K562 (cell line): ENCODE measurements around the gene TRAF3IP3. TPM values are rescaled to one million over a fixed set of nuclear protein-coding genes. Genes with fewer than 3 reads are reported as not detected.

Experiments used
- CTCF ChIP-seq, 3 experiments: IDR thresholded peaks in 2 of 3; conservative IDR thresholded peaks in 1 of 3; 2 replicates each; pipeline ENCODE4 v1.5.1; 2011 to 2012; ENCODE audit warnings: low read length in 3 of 3, mild to moderate bottlenecking in 3 of 3, control low read depth in 2 of 3, improper control_type of control experiment in 1 of 3, inconsistent platforms in 1 of 3, low read depth in 1 of 3, mixed read lengths in 1 of 3, moderate library complexity in 1 of 3; ENCODE audit not compliant: insufficient read depth in 2 of 3
- FOXK2 ChIP-seq, 2 experiments: fragments of 450-650 bp; IDR thresholded peaks in 1 of 2; conservative IDR thresholded peaks in 1 of 2; 2 replicates each; pipeline ENCODE4 v1.6.1; 2016; ENCODE audit warnings: low read depth in 2 of 2, mild to moderate bottlenecking in 1 of 2
- LEF1 ChIP-seq: fragments of 450-650 bp; IDR thresholded peaks from 2 replicates; pipeline ENCODE4 v1.6.1; 2016; ENCODE audit warnings: mild to moderate bottlenecking
- SMAD3 ChIP-seq: fragments of 450-650 bp; formaldehyde crosslinking; conservative IDR thresholded peaks from 2 replicates; pipeline ENCODE4 v1.4.0; 2020; ENCODE audit warnings: mild to moderate bottlenecking
- TCFL5 ChIP-seq: fragments of 250-450 bp; sonication (Bioruptor Pico); conservative IDR thresholded peaks from 2 replicates; pipeline ENCODE4 v1.6.1; 2021; ENCODE audit warnings: mild to moderate bottlenecking, moderate library complexity, matching md5 sums
- ZBTB40 ChIP-seq, 2 experiments: fragments of 450-650 bp in 1 of 2; sonication (generic) in 1 of 2; formaldehyde crosslinking in 1 of 2; IDR thresholded peaks; 2 replicates each; pipeline versions ENCODE4 v1.7.1 to v1.9.0; 2016 to 2022; ENCODE audit warnings: inconsistent platforms in 1 of 2, mild to moderate bottlenecking in 1 of 2, missing genetic modification reagents in 1 of 2
- ZNF41 ChIP-seq: fragments of 250-450 bp; sonication (Bioruptor Pico); conservative IDR thresholded peaks from 2 replicates; pipeline ENCODE4 v1.4.0; 2020; ENCODE audit warnings: mild to moderate bottlenecking
- ZNF431 ChIP-seq: sonication (generic); formaldehyde crosslinking; IDR thresholded peaks from 2 replicates; pipeline ENCODE4 v1.8.0; 2022; ENCODE audit warnings: mild to moderate bottlenecking, missing genetic modification reagents
- ZNF766 ChIP-seq: fragments of 200-800 bp; sonication (Bioruptor generic); conservative IDR thresholded peaks from 2 replicates; pipeline ENCODE4 v1.6.1; 2016; ENCODE audit warnings: missing genetic modification characterization, missing compliant biosample characterization
- ZZZ3 ChIP-seq: fragments of 450-650 bp; IDR thresholded peaks from 2 replicates; pipeline ENCODE4 v1.6.1; 2016; ENCODE audit warnings: antibody characterized with exemption, mild to moderate bottlenecking, moderate library complexity
- polyA plus RNA-seq, 8 experiments: library from polyadenylated mRNA; depleted of rRNA in 4 of 8; stranded (reverse) in 5 of 8; unstranded in 3 of 8; fragments of >200 nt; fragmentation: Nextera tagmentation in 2 of 8; fragmentation: Illumina TruSeq in 1 of 8; extraction: Ambion mirVana in 2 of 8; extraction: Trizol in 1 of 8; gene quantifications; 2 replicates each; pipeline versions ENCODE4 v1.2.1 to v1.2.3, GENCODE V29; 2011 to 2014; ENCODE audit warnings: inconsistent platforms in 1 of 8, missing spikeins in 1 of 8
- total RNA-seq, 7 experiments: library from RNA; depleted of rRNA in 6 of 7; stranded (reverse); fragments of >200 nt in 6 of 7; fragmentation: Illumina TruSeq in 2 of 7; extraction: Trizol in 2 of 7; gene quantifications; 2 replicates each; pipeline versions ENCODE4 v1.2.1 to v1.2.3, GENCODE V29; 2011 to 2021; ENCODE audit warnings: low replicate concordance in 1 of 7

The TRAF3IP3 gene
- total and polyA plus RNA-seq, 9 of the 15 experiments (the other 6 are each of a cell fraction or from before 2014, with no cell fraction given) = 0.06 to 1.1 (median 0.31) TPM

DNA sequence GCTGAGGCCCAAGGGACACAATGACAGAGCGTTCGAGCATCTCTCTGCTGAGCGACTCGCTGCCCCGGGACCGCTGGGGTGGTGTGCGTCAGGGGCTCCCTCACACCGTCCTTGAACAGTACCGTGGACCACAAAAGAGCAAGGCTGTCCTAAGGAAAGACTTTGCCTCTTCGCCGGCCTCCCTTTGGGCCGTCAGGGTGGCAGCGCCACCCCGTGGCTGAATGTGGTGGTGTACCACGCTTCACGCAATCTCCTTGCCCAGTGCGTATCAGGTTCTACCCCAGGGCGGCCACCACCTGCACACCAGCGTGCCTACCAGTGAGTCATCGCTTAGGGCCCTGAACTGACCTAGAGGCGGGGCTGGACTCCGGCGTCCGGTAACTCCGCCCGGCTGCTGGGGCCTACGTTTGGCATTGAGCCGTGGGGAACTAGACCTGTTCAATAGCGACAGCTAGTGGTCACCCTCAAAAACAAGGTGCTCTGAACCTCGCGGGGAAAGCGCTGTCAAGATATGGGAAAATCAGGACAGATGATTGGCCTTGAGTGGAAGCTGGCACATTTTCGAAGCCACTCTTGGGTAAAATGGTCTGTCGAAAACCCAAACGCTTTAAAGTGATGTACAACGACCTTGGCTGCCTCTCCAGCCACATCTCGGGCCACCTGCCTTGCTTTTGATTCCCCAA is 8.1 kb upstream of the TRAF3IP3 start (continued):
- TF ChIP-seq ZBTB40 (IDR thresholded peaks at IDR 0.05) (no peak), ZBTB40 (CRISPR knock-in tag; IDR thresholded peaks at IDR 0.05) (no peak), ZNF41 (CRISPR knock-in tag) (no peak), FOXK2 (conservative IDR thresholded peaks at IDR 0.05 in 1 of 2, IDR thresholded peaks at IDR 0.05 in 1 of 2; ENCODE audit: low read depth in 2 of 2) (0 out of 4 replicates have a peak, but pooled peaks of 1 of the 2 experiments have one; percentile 31), ZNF431 (CRISPR knock-in tag) (no peak), ZZZ3 (no peak), ZNF766 (CRISPR knock-in tag) (no peak), SMAD3 (no peak), CTCF (IDR thresholded peaks at IDR 0.05 in 2 of 3, conservative IDR thresholded peaks at IDR 0.05 in 1 of 3; ENCODE audit: insufficient read depth in 2 of 3, low read depth in 1 of 3, low read length in 3 of 3) (peak; percentile 80 to 100 (median 86)), LEF1 (0 out of 2 replicates have a peak, but pooled peaks have one; percentile 31), TCFL5 (no peak)
